Gastroesophageal sphincter (tissue), 3 donors: Measurements from ENCODE around the gene HOMER2.

Source experiments
- CTCF ChIP-seq, 4 experiments: fragments of 200-600 bp in 2 of 4; fragments of 450-650 bp in 2 of 4; sonication (generic) in 1 of 4; IDR thresholded peaks; one replicate each; pipeline ENCODE4 v1.5.1; 2017 to 2019; ENCODE audit warnings: antibody characterized with exemption in 4 of 4, mild to moderate bottlenecking in 2 of 4, moderate library complexity in 2 of 4
- POLR2AphosphoS5 ChIP-seq: sonication (generic); formaldehyde crosslinking; IDR thresholded peaks from one replicate; pipeline ENCODE4 v1.6.1; 2017; ENCODE audit warnings: antibody characterized with exemption

GRCh38 chr15:82921939-82922338, 30.6 kb downstream of the HOMER2 start:
- TF ChIP-seq CTCF (IDR thresholded peaks at IDR 0.05), result no peak
- TF ChIP-seq POLR2AphosphoS5, result no peak
